Retinal pigment epithelial cell (primary cell): ENCODE measurements around the gene ZNF148.
"Not testable (repeated sequence)": the region's sequence is repeated elsewhere in the genome, so short reads cannot be mapped to it uniquely, and the experiment has no call there.

ENCODE experiments used
- DNase-seq: peaks from one replicate; pipeline ENCODE4 v3.0.0-alpha.2; 2010; ENCODE audit warnings: low read depth
- H3K4me3 ChIP-seq: 2 replicates; pipeline ENCODE4 v1.5.1; 2011; ENCODE audit warnings: mild to moderate bottlenecking, low read length, control low read depth, moderate library complexity
- TF ChIP-seq, protein P1 (sequence below): conservative IDR thresholded peaks from 2 replicates; pipeline ENCODE4 v1.5.1; 2011; ENCODE audit warnings: low read depth, low read length, control low read depth, inconsistent platforms

The ZNF148 gene

GRCh38 chr3:125403789-125404188 is 28.7 kb upstream of the ZNF148 start:
- no peak overlapping the region for H3K4me3 ChIP-seq
- DNase-seq: no peak
- TF ChIP-seq, protein P1, sequence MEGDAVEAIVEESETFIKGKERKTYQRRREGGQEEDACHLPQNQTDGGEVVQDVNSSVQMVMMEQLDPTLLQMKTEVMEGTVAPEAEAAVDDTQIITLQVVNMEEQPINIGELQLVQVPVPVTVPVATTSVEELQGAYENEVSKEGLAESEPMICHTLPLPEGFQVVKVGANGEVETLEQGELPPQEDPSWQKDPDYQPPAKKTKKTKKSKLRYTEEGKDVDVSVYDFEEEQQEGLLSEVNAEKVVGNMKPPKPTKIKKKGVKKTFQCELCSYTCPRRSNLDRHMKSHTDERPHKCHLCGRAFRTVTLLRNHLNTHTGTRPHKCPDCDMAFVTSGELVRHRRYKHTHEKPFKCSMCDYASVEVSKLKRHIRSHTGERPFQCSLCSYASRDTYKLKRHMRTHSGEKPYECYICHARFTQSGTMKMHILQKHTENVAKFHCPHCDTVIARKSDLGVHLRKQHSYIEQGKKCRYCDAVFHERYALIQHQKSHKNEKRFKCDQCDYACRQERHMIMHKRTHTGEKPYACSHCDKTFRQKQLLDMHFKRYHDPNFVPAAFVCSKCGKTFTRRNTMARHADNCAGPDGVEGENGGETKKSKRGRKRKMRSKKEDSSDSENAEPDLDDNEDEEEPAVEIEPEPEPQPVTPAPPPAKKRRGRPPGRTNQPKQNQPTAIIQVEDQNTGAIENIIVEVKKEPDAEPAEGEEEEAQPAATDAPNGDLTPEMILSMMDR: peak; percentile 51

GRCh38 chr3:125402639-125403038 is 27.5 kb upstream of the ZNF148 start:
- no peak for DNase-seq
- TF ChIP-seq, protein P1: no peak
- H3K4me3 ChIP-seq: no peak overlapping the region

GRCh38 chr3:125401402-125401801 is 26.3 kb upstream of the ZNF148 start:
- TF ChIP-seq, protein P1: no peak
- no peak overlapping the region for H3K4me3 ChIP-seq
- no peak for DNase-seq

GRCh38 chr3:125398952-125399351 is 23.8 kb upstream of the ZNF148 start:
- TF ChIP-seq, protein P1: no peak
- no peak for DNase-seq

GRCh38 chr3:125395091-125395490 is 20.0 kb upstream of the ZNF148 start:
- no peak for DNase-seq
- TF ChIP-seq, protein P1: no peak
- no peak overlapping the region for H3K4me3 ChIP-seq

More at GRCh38 chr3:125398952-125399351, 23.8 kb upstream of the ZNF148 start:
- H3K4me3 ChIP-seq: no peak overlapping the region

DNA sequence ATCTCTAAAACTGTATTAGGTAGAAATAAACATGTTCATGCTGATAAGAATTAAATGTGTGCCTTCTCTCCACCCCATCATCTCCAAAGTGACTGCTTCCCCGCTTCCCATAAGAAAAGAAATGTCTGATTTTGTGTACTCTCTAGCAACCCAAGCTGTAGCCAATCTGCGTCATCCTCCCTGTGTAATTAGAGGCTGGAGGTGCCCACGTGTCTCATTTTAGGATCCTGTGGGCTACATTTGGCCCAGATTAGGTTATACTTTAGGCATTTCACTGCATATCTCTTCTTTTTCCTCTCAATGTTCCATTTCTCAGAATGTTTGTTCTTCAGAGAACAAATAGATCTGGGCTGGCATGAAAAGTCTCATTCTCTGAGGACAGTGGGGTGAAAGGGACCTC is 19.3 kb upstream of the ZNF148 start:
- no peak for DNase-seq
- TF ChIP-seq, protein P1: no peak
- H3K4me3 ChIP-seq: no peak overlapping the region

GRCh38 chr3:125389282-125389681 is 14.2 kb upstream of the ZNF148 start:
- TF ChIP-seq, protein P1: no peak
- no peak overlapping the region for H3K4me3 ChIP-seq
- no peak for DNase-seq

DNA sequence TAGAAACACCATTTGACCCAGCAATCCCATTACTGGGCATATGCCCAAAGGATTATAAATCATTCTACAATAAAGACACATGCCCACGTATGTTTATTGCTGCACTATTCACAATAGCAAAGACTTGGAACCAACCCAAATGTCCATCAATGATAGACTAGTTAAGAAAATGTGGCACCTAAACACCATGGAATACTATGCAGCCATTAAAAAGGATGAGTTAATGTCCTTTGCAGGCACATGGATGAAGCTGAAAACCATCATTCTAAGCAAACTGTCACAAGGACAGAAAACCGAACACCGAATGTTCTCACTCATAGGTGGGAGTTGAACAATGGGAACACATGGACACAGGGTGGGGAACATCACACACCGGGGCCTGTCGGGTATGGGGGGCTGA is 13.2 kb upstream of the ZNF148 start:
- not testable (repeated sequence) for DNase-seq, H3K4me3 ChIP-seq
